UCSD-AML1 (cell line): ENCODE data around the gene NXPE4.
"Not testable (repeated sequence)": the region's sequence is repeated elsewhere in the genome, so short reads cannot be mapped to it uniquely, and the experiment has no call there.

Experiments used
- DNase-seq: peaks from one replicate; lab custom pipeline; 2025; ENCODE audit not compliant: unreplicated experiment; lab: John Stamatoyannopoulos, UW

Gene NXPE4

DNA sequence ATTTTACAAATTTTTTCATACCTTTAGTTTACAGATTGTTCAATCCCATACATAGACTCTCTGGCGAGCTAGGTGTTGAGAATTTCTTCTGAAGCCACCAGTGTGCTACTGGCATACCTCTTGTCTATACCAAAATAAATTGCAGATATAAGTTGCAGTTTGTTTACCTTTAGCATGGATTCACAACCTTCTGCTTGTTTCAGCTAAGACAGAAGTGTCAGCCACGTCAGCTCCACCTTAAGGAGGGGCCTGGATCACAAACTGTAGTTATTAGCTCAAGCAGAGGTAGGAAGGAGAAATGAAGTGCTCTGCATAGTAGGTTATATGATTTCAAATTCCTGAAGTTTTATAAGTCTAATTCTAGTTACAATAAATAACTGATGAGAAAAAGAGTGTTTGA lies at the start of gene NXPE4:
TSS of gene NXPE4 (minus strand) at position 216 of the 400 bp plus-strand sequence. CDS start 1,027 bp downstream, outside the sequence.
- no peak for DNase-seq

DNA sequence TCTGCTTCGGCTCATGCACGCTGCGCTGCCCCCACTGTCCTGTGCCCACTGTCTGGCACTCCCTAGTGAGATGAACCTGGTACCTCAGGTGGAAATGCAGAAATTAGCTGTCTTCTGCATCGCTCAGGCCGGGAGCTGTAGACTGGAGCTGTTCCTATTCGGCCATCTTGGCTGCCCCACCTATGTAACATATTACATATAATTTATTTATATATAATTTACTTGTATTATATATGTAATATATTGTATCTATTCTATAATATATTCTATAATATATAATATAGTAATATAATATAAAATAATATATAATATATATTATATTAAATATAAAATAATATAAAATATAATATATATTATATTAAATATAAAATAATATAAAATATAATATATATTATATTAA lies 43.9 kb upstream of the NXPE4 start:
- not testable (repeated sequence) for DNase-seq

DNA sequence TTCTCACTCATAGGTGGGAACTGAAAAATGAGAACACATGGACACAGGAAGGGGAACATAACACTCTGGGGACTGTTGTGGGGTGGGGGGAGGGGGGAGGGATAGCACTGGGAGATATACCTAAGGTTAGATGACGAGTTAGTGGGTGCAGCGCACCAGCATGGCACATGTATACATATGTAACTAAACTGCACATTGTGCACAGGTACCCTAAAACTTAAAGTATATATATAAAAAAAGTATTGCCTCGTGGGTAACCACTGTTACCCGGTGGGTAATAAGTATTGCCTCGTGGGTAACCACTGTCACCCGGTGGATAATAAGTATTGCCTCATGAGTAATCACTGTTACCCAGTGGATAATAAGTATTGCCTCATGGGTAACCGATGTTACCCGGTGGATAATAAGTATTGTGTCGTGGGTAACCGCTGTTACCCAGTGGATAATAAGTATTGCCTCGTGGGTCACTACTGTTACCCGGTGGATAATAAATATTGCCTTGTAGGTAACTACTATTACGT lies 35.9 kb upstream of the NXPE4 start:
- DNase-seq = not testable (repeated sequence)

DNA sequence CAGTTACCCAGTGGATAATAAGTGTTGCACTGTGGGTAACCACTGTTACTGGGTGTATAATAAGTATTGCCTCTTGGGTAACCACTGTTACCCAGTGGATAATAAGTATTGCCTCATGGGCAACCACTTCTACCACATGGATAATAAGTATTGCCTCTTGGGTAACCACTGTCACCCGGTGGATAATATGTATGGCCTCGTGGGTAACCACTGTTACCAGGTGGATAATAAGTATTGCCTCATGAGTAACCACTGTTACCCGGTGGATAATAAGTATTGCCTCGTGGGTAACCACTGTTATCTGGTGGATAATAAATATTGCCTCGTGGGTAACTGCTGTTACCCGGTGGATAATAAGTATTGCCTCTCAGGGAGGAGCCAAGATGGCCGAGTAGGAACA lies 29.7 kb upstream of the NXPE4 start:
- no peak for DNase-seq

DNA sequence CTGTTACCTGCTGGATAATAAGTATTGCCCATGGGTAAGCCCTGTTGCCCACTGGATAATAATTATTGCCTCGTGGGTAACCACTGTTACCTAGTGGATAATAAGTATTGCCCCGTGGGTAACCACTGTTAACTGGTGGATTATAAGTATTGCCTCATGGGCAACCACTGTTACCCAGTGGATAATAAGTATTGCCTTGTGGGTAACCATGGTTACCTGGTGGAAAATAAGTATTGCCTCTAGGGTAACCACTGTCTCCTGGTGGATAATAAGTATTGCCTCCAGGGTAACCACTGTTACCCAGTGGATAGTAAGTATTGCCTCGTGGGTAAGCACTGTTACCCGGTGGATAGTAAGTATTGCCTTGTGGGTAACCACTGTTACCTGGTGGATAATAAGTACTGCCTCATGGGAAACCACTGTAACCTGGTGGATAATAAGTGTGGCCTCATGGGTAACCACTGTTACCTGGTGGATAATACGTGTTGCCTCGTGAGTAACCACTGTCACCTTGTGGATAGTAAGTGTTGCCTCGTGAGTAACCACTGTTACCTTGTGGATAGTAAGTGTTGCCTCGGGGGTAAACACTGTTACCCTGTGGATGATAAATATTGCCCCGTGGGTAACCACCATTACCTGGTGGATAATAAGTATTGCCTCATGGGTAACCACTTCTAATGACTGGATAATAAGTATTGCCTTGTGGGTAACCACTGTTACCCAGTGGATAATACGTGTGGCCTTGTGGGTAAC lies 29.0 kb upstream of the NXPE4 start:
- no peak for DNase-seq

DNA sequence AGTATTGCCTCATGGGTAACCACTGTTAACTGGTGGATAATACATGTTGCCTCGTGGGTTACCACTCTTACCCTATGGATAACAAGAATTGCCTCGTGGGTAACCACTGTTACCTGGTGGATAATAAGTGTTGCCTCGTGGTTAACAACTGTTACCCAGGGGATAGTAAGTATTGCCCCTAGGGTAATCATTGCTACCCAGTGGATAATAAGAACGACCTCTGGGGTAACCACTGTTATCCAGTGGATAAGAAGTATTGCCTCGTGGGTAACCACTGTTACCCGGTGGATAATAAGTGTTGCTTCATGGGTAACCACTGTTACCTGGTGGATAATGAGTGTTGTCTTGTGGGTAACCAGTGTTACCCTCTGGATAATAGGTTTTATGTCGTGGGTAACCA lies 28.1 kb upstream of the NXPE4 start:
- DNase-seq = no peak

DNA sequence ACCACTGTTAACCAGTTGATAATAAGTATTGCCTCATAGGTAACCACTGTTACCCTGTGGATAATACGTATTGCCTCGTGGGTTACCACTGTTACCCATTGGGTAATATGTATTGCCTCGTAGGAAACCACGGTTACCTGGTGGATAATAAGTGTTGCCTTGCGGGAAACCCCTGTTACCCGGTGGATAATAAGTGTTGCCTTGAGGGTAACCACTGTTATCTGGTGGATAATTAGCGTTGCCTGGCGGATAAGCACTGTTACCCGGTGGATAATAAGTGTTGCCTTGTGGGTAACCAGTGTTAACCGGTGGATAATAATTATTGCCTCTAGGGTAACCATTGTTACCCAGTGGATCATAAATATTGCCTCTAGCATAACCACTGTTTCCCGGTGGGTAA lies 27.3 kb upstream of the NXPE4 start:
- DNase-seq = no peak

DNA sequence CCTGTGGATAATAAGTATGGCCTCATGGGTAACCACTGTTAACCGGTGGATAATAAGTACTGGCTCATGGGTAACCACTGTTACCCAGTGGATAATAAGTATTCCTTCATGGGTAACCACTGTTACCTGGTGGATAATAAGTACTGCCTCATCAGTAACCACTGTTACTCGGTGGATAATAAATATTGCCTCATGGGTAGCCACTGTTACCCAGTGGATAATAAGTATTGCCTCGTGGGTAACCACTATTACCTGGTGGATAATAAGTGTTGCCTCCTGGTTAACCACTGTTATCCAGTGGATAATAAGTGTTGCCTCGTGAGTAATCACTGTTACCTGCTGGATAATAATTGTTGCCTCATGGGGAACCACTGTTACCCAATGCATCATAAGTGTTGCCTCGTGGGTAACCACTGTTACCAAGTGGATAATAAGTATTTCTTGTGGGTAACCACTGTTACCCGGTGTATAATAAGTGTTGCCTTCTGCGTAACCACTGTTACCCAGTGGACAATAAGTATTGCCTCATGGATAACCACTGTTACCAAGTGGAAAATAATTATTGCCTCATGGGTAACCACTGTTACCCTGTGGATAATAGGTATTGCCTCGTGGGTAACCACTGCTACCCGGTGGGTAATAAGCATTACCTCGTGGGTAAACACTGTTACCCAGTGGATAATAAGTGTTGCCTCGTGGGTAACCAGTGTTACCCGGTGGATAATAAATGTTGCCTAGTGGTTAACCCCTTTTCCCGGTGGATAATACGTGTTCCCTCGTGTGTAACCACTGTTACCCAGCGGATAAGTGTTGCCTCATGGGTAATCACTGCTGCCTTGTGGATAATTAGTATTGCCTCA lies 26.6 kb upstream of the NXPE4 start:
- no peak for DNase-seq

DNA sequence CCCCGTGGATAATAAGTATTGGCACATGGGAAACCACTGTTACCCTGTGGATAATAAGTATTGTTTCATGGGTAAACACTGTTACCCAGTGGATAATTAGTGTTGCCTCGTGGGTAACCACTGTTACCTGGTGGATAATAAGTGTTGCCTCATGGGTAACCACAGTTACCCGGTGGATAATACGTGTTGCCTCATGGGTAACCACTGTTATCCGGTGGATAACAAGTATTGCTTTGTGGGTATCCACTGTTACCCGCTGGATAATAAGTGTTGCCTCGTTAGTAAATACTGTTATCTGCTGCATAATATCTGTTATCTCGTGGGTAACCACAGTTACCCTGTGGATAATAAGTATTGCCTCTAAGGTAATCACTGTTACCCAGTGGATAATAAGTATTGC lies 25.5 kb upstream of the NXPE4 start:
- DNase-seq = no peak

DNA sequence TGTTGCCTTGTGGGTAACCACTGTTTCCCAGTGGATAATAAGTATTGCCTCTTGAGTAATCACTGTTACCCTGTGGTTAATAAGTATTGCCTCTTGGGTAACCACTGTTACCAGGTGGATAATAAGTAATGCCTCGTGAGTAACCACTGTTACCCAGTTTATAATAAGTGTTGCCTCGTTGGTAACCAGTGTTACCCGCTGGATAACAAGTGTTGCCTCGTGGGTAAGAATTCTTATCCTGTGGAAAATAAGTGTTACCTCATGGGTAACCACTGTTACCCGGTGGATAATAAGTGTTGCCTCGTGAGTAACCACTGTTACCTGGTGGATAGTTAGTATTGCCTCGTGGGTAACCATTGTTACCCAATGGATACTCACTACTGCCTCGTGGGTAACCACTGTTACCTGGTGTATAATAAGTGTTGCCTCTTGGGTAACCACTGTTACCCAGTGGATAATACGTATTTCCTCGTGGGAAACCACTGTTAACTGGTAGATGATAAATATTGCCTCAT lies 24.1 kb upstream of the NXPE4 start:
- no peak for DNase-seq

DNA sequence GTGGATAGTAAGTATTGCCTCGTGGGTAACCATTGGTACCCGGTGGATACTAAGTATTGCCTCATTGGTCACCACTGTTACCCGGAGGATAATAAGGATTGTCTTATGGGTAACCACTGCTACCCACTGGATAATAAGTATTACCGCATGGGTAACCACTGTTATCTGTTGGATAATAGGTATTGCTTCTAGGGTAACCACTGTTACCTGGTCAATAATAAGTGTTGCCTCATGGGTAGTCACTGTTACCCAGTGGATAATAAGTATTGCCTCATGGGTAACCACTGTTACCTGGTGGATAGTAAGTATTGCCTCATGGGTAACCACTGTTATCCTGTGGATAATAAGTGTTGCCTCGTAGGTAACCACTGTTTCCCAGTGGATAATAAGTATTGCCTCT lies 22.6 kb upstream of the NXPE4 start:
- DNase-seq = no peak

DNA sequence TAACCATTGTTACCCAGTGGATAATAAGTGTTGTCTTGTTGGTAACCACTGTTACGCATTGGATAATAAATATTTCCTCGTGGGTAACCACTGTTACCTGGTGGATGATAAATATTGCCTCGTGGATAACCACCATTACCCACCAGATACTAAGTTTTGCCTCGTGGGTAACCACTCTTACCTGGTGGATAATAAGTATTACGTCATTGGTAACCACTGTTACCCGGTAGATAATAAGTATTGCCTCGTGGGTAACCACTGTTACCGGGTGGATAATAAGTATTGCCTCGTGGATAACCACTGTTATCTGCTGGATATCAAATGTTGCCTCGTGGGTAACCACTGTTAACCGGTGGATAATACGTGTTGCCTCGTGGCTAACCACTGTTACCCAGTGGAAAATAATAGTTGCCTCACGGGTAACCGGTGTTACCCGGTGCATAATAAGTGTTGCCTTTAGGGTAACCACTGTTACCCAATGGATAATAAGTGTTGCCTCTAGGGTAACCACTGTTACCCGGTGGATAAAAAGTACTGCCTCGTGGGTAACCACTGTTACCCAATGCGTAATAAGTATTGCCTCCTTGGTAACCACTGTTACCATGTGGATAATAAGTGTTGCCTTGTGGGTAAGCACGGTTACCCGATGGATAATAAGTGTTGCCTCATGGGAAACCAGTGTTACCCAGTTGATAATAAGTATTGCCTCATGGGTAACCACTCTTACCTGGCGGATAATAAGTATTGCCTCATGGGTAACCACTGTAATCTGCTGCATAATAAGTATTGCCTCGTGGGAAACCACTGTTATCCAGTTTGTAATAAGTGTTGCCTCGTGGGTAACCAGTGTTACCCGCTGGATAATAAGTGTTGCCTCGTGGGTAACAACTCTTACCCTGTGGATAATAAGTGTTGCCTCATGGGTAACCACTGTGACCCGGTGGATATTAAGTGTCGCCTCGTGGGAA lies 21.9 kb upstream of the NXPE4 start:
- no peak for DNase-seq

DNA sequence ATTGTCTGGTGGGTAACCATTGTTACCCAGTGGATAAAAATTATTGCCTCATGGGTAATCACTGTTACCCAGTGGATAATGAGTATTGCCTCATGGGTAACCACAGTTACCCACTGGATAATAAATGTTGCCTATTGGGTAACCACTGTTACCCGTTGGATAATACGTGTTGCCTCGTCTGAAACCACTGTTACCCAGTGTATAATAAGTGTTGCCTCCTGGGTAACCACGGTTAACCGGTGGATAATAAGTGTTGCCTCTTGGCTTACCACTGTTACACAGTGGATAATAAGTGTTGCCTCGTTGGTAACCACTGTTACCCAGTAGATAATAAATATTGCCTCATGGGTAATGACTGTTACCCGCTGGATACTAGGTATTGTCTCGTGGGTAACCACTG lies 20.9 kb upstream of the NXPE4 start:
- DNase-seq = no peak

DNA sequence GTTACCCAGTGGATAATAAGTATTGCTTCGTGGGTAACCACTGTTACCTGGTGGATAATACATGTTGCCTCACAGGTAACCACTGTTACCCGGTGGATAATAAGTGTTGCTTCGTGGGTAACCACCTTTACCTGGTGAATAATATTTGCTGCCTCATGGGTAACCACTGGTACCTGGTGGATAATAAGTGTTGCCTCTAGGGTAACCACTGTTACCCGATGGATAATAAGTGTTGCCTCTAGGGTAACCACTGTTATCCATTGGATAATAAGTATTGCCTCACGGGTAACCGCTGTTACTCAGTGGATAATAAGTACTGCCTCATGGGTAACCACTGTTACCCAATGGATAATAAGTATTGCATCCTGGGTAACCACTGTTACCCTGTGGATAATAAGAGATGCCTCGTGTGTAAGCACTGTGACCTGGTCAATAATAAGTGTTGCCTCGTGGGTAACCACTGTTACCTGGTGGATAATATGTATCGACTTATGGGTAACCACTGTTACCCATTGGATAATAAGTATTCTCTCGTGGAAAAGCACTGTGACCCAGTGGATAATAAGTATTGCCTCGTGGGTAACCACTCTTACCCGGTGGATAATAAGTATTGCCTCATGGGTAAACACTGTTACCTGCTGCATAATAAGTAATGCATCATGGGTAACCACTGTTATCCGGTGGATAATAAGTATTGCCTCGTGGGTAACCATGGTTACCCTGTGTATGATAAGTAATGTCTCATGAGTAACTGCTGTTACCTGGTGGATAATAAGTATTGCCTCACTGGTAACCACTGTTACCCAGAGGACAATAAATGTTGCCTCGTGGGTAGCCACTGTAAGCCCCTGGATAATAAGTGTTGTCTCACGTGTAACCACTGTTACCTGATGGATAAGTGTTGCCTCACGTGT lies 20.1 kb upstream of the NXPE4 start:
- no peak for DNase-seq

DNA sequence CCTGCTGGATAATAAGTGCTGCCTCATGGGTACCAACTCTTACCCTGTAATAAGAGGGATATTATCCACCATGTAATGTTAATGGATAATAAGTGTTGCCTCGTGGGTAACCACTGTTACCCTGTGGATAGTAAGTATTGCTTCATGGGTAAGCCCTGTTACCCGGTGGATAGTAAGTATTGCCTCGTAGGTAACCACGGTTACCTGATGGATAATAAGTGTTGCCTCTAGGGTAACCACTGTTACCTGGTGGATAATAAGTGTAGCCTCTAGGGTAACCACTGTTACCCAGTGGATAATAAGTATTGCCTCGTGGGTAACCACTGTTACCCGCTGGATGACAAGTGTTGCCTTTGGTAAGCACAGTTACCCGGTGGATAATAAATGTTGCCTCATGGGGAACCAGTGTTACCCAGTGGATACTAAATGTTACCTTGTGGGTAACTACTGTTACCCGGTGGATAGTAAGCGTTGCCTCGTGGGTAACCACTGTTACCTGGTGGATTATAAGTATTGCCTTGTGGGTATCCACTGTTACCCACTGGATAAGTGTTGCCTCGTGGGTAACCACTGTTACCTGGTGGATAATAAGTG lies 18.6 kb upstream of the NXPE4 start:
- no peak for DNase-seq

DNA sequence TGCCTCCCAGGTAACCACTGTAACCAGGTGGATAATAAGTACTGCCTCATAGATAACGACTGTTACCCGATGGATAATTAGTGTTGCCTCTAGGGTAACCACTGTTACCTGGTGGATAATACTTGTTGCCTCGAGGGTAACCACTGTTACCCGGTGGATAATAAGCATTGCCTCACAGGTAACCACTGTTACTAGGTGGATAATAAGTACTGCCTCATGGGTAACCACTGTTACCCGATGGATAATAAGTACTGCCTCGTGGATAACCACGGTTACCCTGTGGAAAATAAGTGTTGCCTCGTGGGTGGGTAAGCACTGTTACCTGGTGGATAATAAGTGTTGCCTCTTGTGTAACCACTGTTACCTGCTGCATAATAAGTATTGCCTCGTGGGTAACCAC lies 17.5 kb upstream of the NXPE4 start:
- not testable (repeated sequence) for DNase-seq

DNA sequence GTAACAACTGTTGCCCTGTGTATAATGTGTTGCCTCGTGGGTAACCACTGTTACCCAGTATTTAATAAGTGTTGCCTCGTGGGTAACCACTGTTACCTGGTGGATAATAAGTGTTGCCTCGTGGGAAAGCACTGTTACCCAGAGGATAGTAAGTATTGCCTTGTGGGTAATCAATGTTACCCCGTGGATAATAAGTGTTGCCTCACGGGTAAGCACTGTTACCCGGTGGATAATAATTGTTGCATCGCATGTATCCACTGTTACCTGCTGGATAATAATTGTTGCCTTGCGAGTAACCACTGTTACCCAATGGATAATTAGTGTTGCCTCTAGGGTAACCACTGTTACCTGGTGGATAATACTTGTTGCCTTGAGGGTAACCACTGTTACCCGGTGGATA lies 17.1 kb upstream of the NXPE4 start:
- DNase-seq = no peak

DNA sequence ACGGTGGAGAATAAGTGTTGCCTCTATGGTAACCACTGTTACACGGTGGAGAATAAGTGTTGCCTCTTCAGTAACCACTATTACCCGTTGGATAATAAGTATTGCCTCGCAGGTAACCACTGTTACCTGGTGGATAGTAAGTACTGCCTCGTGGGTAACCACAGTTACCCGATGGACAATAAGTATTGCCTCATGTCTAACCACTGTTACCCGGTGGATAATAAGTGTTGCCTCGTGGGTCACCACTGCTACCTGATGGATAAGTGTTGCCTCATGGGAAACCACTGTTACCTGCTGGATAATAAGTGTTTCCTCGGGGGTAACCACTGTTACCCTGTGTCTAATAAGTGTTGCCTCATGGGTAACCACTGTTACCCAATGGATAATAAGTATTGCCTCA lies 16.6 kb upstream of the NXPE4 start:
- DNase-seq = not testable (repeated sequence)
